ENCODE measurements around the gene ATP5ME.

ATP5ME gene

DNA sequence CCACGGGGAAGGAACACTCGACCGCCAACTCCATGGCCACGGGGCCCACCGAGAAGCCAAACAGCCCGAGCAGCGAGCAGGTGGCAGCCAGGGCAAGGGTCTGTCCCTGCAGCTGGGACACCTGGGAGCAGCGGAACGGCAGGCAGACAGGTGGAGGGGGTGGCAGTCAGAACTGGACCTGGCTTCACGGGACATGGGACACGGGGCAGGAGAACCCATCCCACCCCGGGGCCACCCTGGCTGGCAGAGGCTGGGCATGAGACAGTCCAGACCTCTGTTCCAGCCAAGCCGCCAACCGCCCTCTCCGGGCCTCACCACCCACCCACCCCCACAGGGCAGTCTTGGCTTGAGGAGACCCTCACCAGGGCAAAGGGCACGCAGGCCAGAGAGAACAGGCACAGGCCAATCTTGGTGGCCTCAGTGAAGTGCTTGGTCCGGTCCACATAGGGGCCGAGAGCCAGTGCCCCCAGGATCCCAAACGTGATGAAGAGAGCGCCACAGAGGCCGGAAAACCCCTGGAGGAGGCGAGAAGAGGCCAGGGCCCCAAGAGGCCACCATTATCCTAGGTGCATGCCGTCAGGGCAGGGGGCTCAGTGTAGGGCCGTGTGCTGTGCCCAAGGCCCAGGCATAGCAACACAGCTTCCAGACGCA lies 9.3 kb upstream of the ATP5ME start:
- TF ChIP-seq, protein P1, sequence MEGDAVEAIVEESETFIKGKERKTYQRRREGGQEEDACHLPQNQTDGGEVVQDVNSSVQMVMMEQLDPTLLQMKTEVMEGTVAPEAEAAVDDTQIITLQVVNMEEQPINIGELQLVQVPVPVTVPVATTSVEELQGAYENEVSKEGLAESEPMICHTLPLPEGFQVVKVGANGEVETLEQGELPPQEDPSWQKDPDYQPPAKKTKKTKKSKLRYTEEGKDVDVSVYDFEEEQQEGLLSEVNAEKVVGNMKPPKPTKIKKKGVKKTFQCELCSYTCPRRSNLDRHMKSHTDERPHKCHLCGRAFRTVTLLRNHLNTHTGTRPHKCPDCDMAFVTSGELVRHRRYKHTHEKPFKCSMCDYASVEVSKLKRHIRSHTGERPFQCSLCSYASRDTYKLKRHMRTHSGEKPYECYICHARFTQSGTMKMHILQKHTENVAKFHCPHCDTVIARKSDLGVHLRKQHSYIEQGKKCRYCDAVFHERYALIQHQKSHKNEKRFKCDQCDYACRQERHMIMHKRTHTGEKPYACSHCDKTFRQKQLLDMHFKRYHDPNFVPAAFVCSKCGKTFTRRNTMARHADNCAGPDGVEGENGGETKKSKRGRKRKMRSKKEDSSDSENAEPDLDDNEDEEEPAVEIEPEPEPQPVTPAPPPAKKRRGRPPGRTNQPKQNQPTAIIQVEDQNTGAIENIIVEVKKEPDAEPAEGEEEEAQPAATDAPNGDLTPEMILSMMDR (IDR thresholded peaks at IDR 0.05; ENCODE audit: low read depth, low read length, poor library complexity, severe bottlenecking) = no peak
- no peak for TF ChIP-seq EZH2phosphoT487 (IDR thresholded peaks at IDR 0.05; ENCODE audit: borderline replicate concordance, low read length)
- Histone ChIP-seq H3K36me3 (ENCODE audit: control insufficient read depth, low read length) (no peaks in the 10 kb centered on the region), H3K9me2 (replicated peaks; ENCODE audit: control insufficient read depth, low read length) (no peaks in the 10 kb centered on the region), H3K4me1 (ENCODE audit: control insufficient read depth, low read length) (peaks cover 35% of the 10 kb centered on the region), H4K20me1 (ENCODE audit: control insufficient read depth, insufficient read depth, low read depth, low read length) (no peaks in the 10 kb centered on the region), H3K27ac (ENCODE audit: low read depth, low read length) (no peak overlapping the region), H3K4me2 (ENCODE audit: low read length) (peak overlapping the region; percentile 16; the same call in 1 of the 2 replicates), H3K79me2 (ENCODE audit: control insufficient read depth, low read length) (no peaks in the 10 kb centered on the region), H3F3A (ENCODE audit: control insufficient read depth, insufficient read depth) (no peaks in the 10 kb centered on the region), H3K9me3 (ENCODE audit: control insufficient read depth, insufficient read depth, low read length) (no peaks in the 10 kb centered on the region), H3K4me3 (ENCODE audit: low read length) (no peak overlapping the region), H3K27me3 (ENCODE audit: control insufficient read depth, low read length) (no peaks in the 10 kb centered on the region)

DNA sequence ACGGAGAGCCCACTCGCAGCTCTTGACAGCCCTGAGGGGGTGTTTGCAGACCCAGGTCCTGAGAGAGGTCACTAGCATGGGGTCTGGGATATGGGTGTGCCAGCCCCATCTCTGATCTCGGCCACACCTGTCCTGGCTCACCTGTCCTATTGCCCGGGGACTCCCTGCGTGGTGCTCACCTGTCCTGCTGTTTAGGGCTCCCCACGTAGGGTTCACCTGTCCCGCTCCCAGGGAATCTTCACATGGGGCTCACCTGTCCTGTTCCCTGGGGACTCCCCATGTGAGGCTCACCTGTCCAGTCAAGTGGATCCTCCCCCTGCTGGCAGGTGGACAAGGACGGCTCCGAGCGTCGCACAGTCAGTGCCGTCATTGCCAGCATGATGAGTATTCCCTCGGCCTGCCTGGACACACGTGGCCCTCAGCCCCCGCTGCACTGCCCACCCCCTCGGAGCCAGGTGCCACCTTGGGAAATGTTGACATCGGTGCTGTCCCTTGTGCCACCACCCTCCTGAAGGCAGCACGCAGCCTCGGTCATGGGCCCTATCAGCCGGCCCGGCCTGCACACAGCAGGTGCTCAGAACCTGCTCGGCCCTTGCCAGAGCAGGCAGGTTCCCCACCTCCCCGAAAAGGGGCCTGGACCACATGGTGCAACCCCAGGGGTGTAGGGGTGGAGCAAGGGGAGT lies 8.6 kb upstream of the ATP5ME start:
- Histone ChIP-seq H3K27me3 (ENCODE audit: control insufficient read depth, low read length) (no peaks in the 10 kb centered on the region), H3F3A (ENCODE audit: control insufficient read depth, insufficient read depth) (no peaks in the 10 kb centered on the region), H3K4me2 (ENCODE audit: low read length) (no peak overlapping the region), H3K4me3 (ENCODE audit: low read length) (no peak overlapping the region), H4K20me1 (ENCODE audit: control insufficient read depth, insufficient read depth, low read depth, low read length) (no peaks in the 10 kb centered on the region), H3K27ac (ENCODE audit: low read depth, low read length) (no peak overlapping the region), H3K9me2 (replicated peaks; ENCODE audit: control insufficient read depth, low read length) (no peaks in the 10 kb centered on the region), H3K79me2 (ENCODE audit: control insufficient read depth, low read length) (no peaks in the 10 kb centered on the region), H3K4me1 (ENCODE audit: control insufficient read depth, low read length) (peaks cover 42% of the 10 kb centered on the region), H3K36me3 (ENCODE audit: control insufficient read depth, low read length) (no peaks in the 10 kb centered on the region), H3K9me3 (ENCODE audit: control insufficient read depth, insufficient read depth, low read length) (no peaks in the 10 kb centered on the region)
- TF ChIP-seq, protein P1 (IDR thresholded peaks at IDR 0.05; ENCODE audit: low read depth, low read length, poor library complexity, severe bottlenecking) = no peak
- TF ChIP-seq EZH2phosphoT487 (IDR thresholded peaks at IDR 0.05; ENCODE audit: borderline replicate concordance, low read length) = no peak

DNA sequence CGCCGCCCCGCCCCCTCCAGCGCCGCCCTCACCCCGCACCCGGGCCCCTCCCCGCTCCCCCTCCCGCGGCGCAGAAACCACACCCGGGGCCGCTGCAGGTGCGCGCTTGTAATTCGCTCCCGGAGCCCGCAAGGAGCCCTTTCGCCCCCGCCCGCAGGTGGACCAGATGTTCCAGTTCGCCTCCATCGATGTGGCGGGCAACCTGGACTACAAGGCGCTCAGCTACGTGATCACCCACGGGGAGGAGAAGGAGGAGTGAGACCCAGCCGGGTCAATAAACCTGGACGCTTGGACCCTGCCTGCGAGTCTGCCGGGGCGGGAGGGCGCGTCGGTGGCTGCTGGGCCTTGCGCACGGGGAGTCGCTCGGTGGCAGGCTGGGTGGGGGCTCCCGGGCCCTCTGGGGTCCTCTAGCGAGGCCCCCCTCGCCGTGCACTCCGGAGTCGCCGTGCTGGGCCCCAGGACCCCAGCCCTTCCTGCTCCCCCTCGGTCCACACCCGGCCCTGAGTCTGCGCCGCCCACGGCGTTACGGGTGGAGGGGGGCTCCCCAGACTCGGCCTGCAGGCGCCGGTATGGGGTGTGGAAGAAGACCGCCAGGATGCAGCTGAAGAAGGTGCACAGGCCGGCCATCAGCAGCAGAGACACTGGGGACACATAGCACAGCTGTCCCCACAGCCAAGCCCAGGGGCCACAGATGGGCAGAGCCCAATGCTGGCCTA lies 7.8 kb upstream of the ATP5ME start:
- H3K9me2 ChIP-seq (replicated peaks; ENCODE audit: control insufficient read depth, low read length) = no peaks in the 10 kb centered on the region
- no peak overlapping the region for H3K4me3 ChIP-seq (ENCODE audit: low read length)
- peaks cover 50% of the 10 kb centered on the region for H3K4me1 ChIP-seq (ENCODE audit: control insufficient read depth, low read length)
- H3K79me2 ChIP-seq (ENCODE audit: control insufficient read depth, low read length) = no peaks in the 10 kb centered on the region
- H4K20me1 ChIP-seq (ENCODE audit: control insufficient read depth, insufficient read depth, low read depth, low read length) = no peaks in the 10 kb centered on the region
- no peak for TF ChIP-seq EZH2phosphoT487 (IDR thresholded peaks at IDR 0.05; ENCODE audit: borderline replicate concordance, low read length)
- TF ChIP-seq, protein P1 (IDR thresholded peaks at IDR 0.05; ENCODE audit: low read depth, low read length, poor library complexity, severe bottlenecking) = no peak
- no peaks in the 10 kb centered on the region for H3K27me3 ChIP-seq (ENCODE audit: control insufficient read depth, low read length)
- H3K4me2 ChIP-seq (ENCODE audit: low read length) = no peak overlapping the region
- H3K36me3 ChIP-seq (ENCODE audit: control insufficient read depth, low read length) = no peaks in the 10 kb centered on the region
- no peaks in the 10 kb centered on the region for H3F3A ChIP-seq (ENCODE audit: control insufficient read depth, insufficient read depth)
- H3K9me3 ChIP-seq (ENCODE audit: control insufficient read depth, insufficient read depth, low read length) = no peaks in the 10 kb centered on the region
- H3K27ac ChIP-seq (ENCODE audit: low read depth, low read length) = no peak overlapping the region

Measured in DOHH2 (cell line).